Inflammatory macrophage treated with lipopolysaccharide for 1 hour (primary cell): ENCODE results near the gene ARID3A.

ENCODE experiments used
- DNase-seq, 2 donors: peaks; one replicate each; pipeline ENCODE4 v3.0.0-alpha.2; 2020 to 2022

ARID3A gene

DNA sequence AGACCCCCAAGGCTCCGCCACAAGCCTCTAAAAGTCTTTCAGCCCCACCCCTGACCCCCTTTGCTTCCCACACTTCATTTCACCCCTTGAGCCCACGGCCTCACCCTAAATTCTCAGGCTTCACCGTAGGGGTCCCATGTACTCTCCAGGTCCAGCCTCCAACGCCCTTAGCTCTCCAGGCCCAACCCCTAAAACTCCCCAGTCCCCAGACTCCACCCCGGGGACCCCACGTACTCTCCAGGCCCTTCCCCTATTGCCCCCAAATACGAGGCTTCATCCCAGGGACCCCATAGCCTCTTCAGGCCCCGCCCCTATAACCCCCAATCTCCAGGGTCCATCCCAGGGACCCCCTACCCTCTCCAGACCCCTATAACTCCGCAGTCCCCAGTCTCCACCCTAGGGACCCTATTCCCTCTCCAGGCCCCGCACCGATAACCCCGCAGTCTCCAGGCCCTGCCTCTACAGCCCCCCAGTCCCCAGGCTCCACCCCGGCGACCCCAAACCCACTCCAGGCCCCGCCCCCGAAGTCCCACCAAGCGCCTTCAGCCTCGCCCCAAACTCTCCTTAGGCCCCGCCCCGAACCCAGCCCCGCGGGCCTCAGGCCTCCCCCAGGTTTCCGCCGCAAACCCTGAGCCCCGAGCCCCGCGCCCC is 33.5 kb upstream of the ARID3A start:
- peak; percentile 29 to 34 for DNase-seq

DNA sequence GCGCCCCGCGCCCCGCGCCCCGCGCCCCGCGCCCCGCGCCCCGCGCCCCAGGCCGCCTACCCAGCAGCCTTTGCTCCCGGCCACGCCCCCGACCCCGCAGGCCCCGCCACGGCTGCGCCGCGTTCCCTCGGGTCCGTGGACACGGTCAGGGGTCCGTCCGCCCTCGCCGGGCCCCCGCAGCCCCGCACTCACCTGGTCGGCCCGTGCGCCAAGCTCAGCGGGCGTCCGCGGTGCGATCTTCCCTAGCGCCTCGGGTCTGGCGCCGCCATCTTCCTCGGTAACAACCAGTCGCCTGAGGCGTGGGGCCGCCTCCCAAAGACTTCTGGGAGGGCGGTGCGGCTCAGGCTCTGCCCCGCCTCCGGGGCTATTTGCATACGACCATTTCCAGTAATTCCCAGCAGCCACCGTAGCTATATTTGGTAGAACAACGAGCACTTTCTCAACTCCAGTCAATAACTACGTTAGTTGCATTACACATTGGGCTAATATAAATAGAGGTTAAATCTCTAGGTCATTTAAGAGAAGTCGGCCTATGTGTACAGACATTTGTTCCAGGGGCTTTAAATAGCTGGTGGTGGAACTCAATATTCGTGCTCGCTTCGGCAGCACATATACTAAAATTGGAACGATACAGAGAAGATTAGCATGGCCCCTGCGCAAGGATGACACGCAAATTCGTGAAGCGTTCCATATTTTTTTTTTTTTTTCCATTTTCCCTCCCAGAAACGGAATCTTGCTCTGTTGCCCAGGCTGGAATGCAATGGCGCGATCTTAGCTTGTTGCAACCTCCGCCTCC is 32.7 kb upstream of the ARID3A start, which contains the start of the genes MED16 and RNU6-9:
MED16 (minus strand) TSS at position 294 of the 796 bp plus-strand sequence. CDS start 2,056 bp downstream, outside the sequence.
RNU6-9 (plus strand) TSS at position 591 of the 796 bp plus-strand sequence.
- peak; percentile 88 to 93 for DNase-seq

DNA sequence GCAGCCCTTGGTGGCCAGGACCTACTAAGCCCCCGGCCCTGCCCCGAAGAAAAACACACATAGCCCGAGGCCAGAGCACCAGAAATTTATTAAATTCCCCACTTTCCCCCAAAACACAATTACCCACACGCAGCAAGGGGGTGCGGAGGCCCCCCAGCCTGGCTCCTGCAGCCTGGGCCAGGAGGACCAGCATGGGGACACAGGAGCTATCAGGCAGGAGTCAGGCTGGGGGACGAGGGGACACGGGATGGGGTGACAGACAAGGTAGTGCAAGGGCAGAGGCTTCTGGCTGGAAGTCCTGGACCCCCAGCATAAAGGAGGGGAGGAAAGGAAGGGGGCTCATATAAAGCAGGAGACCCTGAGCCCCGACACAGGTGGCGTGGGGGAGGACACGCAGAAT is 29.4 kb upstream of the ARID3A start:
- no peak for DNase-seq

DNA sequence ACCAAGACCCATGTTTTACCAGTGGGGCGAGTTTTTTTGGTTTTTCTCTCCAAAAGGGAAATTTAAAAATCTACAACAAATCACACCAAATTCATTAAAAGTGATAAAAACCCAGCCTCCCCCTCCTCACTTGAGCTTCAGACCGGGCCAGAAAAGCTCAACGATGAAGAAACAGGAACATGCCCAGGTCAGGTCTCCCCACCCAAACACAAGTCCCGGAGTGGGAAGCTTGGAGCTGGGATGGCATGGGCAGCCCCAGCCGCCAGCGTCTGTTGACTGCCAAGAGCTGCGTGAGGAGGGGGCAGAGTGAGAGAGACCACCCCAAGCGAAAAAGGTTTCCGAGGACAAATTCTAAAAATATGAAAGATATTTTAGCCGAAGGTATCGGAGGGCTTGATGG is 28.8 kb upstream of the ARID3A start:
- DNase-seq: no peak

DNA sequence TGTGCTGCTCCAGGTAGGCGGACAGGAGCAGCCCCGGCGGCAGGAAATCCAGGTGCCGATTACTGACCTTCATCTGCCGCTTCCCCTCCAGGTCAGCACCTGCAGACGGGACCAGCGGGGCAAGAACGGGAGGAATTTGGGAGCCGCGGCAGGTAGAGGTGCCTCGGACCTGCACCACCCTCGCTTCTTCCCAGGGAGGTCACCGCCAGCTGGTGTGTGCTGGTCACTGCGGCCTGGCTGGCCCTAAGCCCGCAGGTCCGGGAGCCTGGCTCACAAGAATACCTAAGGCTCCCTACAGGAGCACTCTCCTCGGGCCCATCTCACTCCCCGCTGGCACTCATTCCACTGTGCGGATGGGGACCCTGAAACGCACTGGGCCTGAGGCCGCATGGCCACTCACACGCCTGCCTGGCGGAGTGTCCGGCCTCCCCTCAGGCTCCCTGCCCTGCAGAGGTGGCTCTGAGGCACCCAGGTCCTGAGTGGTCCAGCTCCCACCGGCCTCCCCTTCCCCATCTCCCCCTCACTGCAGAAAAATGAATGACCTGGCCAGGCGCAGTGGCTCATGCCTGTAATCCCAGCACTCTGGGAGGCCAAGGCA is 28.3 kb upstream of the ARID3A start:
- DNase-seq: no peak

DNA sequence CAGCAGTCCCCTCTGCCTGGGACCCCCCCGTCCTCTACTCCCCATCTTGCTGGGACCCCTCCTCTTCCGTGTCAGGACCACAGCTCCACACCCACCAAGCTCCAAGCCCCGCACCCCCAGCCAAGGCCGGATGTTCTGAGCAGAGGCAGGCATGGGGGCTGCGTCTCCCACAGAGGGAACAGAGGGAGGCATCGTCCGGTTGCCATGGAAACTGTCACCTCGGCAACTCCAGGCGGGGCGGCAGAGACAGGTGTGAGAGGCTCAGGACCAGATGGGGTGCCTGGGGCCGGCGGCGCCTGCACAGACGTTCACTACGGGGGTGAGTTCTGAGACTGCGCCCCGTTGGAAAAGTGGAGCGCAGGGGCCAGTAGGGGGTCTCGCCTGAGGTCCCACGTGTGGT is 27.2 kb upstream of the ARID3A start:
- DNase-seq: no peak

DNA sequence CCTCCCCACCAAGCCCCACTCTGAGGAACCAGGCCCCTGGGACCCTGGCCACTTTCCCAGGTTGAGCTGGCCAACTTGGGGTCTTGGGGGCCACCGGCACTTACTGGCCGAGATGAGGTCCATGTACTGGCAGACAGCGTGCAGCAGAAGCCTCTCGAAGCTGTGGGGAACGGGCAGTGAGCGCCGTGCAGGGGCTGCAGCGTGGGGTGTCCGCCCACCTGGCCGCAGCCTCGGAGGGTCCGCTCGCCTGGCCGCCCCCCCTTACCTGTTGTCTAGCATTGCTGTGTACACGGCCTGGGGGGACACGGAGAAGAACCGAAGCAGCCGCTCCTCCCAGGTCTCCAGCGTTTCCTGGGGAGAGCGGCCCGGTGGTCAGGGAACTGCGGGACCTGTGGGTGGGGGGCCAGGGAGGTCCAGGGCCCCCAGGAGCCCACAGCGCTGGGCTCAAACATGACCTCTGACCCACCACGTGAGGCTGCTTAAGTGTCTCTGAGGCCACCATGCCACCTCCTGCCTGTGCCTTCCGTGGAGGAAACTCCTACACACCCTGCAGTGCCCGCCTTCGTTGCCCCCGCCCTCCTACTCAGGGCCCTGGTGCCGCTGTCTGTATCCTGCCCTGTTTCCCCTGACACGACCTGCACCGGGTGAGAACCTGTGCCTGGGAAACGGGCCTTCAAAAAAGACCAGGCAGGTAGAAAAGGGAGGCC is 26.3 kb upstream of the ARID3A start:
- DNase-seq: no peak

DNA sequence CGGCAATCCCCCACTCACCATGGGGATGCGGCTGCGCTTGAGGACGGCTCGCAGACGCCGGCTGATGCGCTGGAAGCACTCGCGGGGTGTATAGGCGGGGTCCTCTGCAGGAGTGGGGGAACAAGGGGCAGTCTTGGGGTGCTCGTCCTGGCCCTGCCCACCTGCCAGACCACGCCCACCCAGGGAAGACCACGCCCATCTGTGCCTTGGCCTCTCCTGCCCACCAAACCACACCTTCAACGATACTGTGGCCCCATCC is 25.9 kb upstream of the ARID3A start:
- no peak for DNase-seq

DNA sequence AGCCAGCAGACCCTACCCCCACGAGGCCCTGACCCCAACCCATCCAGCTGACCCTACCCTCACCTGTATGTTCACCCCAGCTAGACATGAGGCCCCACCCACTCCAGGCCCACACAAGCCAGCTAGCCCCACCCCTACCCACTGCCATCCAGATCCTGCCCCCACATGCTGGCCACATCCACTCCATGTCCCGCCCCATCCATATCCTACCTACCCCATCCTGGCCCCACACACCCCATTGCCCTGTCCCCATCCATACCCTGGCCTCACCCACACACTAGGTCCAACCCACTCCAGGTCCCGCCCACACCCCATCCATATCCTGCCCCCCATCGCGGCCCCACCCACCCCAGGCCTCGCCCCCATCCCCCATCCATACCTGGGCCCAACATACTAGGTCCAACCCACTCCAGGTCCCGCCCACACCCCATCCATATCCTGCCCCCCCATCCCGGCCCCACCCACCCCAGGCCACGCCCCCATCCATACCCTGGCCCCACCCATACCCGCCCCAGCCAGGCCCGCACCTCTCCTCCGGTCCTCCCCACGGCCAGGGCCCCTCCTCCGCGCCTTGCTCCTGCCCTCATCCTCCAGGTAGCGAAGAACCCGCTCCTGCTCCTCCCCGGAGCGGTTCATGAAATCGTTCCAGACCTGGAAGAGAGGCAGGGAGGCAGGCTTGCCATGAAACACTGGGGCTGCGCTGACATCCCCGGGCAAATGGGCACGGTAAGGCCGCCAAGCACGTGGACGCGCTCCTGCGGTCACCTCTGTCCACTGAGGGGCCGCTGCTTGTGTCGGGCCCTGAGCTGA is 25.3 kb upstream of the ARID3A start:
- peak in 1 of 2 donors; percentile 2 for DNase-seq

DNA sequence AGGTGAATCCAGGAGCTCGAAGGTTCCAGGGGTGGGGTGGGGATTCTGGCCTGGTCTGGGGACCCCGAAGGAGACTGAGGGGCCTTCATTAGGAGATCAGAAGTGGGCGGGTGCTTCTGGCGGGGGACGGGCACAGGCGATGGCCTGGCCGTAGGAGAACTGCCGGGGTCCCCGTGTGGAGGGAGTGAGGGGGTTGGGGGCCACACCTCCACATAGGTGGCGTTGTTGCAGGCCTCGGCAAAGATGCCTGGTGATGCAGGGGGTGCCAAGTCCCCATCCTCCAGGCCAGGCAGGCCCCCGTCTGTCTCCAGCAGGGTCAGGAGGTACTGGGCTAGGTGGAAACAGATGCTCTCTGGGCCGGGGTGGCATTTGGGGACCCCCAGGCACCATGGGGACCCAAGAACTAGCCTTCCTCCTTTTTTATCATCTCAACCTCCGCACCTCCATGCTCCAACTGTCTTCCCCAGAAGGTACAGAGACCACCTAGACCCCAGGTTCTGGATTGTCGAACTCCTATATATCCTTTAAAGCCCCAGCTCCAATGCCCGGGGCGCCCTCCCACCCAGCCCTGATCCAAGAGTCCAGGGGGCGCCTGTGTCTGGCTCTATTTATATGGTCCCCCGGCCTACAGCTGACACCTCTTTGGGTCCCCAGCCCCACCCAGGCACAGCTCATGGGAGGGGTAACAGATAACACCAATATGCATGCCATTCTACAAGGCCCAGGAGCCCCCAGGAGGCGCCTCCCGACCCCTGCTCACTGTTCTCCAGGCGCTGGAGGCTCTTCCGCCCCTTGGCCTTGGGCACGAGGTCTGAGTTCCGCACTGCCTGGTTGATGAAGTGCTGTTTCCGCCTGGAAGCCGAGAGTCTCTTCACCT is 24.4 kb upstream of the ARID3A start:
- no peak for DNase-seq

DNA sequence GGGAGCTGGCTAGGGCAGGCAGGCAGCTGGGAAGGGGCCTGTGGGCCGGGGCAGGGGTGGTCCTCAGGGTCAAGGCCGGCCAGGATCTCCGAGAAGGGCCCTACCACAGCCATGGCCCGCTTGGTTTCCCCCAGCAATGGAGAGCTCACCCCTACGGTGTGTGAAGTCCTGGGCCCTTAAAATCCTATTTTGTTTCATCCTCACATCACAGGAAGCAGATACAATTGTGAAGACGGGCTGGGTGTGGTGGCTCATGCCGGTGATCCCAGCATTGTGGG is 23.8 kb upstream of the ARID3A start:
- no peak for DNase-seq

DNA sequence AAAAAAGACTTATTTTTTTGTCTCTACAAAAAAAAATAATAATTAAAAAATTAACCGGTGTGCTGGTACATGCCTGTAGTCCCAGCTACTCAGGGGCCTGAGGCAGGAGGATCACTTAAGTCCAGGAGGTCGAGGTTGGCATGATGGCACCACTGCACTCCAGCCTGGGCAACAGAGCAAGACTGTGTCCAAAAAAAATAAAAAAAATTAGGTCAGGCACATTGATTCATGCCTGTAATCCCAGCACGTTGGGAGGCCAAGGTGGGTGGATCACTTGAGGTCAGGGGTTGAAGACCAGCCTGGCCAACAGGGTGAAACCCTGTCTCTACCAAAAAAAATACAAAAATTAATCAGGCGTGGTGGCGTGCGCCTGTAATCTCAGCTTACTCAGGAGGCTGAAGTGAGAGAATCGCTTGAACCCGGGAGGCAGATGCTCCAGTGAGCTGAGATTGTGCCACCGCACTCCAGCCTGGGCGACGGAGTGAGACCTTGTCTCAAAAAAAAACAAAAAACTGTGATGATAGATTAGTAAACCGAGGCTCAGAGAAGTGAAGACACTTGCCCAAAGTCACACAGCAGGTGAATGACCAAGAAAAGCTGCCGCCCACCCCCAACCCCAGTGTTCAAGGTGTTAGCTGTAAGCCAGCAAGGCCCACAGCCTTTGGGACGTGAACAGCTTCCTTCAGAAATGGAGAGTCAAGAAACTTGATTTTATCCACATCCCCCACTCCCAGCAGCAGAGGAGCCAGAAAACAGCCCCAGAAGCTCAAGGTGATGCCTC is 23.2 kb upstream of the ARID3A start:
- no peak for DNase-seq

DNA sequence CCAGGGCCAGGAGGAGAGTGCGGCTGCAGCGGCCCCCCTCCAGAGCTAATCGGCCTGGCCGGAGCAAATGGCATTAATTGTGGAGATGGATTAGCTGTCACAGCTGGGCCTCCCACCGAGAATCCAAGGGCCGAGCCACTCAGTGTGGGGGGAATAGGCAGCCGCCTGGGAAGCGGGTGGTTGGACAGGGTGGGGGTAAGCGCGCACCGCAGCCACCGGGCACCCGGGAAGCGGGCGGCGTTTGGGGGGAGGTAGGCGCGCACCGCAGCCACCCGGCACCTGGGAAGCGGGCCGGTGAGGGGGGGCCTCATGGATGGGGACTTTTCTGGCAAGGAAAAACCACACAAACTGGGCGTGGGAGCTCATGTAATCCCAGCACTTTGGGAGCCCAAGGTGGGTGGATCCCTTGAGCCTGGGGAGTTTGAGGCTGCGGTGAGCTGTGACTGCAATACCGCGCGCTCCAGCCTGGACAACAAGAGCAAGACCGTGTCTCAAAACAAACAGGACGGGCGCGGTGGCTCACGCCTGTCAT is 22.5 kb upstream of the ARID3A start:
- DNase-seq: no peak

DNA sequence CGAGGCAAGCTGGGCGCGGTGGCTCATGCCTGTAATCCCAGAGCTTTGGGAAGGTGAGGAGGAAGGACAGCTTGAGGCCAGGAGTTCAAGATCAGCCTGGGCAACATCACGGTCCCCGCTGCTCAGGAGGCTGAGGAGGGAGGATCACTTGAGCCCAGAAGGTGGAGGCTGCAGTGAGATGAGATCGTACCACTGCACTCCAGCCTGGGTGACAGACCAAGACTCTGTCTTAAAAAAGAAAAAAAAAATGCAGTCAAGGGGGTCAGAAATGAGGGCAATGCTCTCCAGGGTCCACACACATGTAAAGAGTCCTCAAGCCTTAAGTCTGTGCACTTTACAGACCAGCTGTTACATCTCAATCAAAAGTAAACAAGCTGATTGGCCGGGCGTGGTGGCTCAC is 21.3 kb upstream of the ARID3A start:
- no peak for DNase-seq

DNA sequence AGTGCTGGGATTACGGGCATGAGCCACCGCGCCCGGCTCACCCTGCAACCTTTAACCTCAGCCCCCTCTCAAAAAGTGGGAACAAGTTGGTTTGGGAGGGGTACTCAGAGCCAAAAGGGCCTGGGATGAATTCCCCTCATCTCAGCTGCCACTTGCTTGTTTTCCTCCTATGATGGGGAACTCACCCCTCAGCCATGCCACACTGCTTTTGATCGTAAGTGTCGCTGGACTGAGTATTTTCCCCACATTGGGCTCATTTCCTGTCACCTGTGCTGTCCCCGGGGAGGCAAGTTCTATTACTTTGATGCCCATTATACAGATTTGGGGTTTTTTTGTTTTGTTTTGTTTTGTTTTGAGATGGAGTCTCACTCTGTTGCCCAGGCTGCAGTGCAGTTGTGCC is 19.4 kb upstream of the ARID3A start:
- no peak for DNase-seq

DNA sequence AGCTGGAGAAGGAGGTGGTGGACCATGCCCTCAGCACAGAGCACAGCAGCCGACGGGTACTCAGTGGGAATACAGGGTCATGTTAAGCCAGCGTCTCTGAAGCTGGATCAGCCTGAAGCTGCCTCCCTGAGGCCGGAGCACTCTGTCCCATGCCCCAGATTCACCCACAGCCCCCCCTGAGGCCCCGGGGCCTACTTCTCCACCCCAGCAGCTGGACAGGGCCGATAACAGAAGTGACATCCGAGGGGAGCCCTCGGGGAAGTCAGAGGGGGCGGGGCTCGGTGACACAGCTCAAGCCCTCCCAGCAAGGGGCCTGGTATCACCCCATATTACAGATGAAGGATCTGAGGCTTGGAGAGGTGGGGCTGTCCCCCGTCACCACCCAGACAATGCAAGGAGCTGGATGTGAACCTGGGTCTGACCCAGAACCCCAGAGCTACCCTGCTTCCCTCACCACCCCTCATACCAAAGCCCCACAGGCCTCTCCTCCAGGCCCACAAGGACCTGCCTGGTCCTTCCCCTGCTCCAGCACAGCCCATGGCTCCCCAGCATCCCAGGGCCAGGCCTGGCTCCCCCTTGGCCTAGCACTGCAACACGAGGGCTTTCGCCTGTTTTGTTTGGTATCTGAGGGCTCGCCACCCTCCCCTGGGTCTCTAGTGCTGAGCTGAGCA is 18.5 kb upstream of the ARID3A start:
- DNase-seq: peak; percentile 64 to 75

DNA sequence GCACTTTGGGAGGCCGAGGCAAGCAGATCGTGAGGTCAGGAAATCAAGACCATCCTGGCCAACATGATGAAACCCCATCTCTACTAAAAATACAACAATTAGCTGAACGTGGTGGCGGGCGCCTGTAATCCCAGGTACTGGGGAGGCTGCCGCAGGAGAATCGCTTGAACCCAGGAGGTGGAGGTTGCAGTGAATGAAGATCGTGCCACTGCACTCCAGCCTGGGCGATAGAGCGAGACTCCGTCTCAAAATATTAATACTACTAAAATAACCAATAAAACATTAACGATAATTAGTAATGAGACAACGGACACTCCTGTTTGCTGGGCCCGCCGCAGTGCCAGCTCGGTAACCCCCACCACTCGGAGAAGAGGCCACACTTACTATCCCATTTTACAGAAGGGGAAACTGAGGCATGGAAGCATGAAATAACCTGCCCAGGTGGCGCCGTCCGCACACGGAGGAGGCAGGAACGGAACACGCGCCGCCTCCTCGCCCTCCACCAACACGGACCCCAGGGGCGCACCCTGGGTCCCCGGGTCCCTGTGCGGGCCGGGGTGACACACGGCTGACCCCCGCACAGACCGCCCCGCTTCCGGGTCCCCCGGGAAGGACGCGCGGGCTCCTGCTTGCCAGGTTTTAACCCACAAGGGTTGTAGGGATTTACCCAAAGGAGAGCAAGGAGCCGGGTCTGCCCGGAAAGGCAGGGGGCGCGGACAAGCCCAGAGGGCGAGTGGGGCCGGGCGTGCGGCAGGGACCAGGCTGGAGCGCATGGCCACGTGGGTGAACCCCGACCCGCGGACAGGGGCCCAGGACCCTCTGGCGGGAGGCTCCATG is 14.4 kb upstream of the ARID3A start:
- DNase-seq: no peak

DNA sequence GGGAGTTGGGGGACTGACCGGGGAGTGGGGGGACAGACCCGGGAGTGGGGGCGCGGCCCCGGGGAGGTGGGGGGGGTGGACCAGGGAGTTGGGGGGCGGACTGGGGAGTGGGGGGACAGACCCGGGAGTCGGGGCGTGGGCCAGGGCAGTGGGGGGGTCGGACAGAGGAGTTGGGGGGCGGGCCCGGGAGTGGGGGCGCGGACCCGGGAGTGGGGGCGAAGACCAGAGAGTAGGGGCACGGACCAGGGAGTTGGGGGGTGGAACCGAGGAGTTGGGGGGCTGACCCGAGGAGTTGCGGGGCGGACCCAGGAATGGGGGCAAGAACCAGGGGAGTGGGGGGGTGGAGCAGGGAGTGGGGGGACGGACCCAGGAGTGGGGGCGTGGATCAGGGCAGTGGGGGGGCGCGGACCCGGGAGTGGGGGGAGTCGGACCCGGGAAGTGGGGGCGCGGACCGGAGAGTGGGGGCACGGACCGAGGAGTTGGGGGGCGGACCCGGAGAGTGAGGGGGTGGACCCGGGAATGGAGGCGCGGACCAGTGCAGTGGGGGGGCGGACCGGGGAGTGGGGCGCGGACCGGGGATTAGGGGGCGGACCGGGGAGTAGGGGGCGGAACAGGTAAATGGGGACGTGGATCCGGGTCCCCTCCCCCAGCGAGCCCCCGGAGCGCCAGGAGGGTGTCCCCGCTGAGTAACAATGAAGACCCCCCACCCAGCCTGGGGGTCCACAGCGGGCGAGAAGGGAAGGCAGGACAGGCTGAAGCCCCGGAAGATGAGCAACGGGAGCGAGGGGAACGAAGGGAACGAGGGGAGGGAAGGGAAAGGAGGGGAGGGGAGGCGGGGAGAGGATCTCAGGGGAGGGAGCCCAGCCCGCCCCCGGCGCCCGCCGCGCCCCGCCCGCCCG is 13.4 kb upstream of the ARID3A start:
- DNase-seq: no peak
